ENCODE measurements around the gene TMA7B.

The TMA7B gene

GRCh38 chr22:40001800-40002577, 41.8 kb downstream of the TMA7B start:
- DNase-seq (ENCODE audit: low read depth in 2 of 2) = no peak

GRCh38 chr22:40002935-40003715, 42.9 kb downstream of the TMA7B start:
- no peak for DNase-seq (ENCODE audit: low read depth in 2 of 2)

- DNase-seq (ENCODE audit: low read depth in 2 of 2) = no peak
Observed at GRCh38 chr22:40004836-40005235, 44.6 kb downstream of the TMA7B start.

DNA sequence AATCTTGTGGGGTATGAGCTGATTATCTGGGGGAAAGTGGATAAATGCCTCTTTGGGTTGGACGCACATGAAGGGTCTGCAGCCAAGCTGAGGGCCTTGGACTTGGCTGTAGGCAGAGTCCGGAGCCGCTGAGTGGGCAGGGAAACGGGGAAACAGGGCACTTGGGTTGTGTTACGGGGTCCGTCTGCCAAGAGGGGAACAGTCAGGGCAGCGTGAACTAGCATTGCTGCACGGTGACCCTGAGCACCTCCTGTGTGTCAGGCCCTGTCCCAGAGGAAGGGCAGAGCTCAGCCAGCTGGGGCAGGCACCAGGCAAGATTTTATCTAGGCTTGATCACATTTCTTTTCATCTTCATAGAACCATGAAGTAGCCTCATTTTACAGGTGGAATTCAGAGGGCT, 46.4 kb downstream of the TMA7B start:
- no peak for DNase-seq (ENCODE audit: low read depth in 2 of 2)

- no peak for DNase-seq (ENCODE audit: low read depth in 2 of 2)
Observed at GRCh38 chr22:40007853-40008710, 47.9 kb downstream of the TMA7B start.

DNA sequence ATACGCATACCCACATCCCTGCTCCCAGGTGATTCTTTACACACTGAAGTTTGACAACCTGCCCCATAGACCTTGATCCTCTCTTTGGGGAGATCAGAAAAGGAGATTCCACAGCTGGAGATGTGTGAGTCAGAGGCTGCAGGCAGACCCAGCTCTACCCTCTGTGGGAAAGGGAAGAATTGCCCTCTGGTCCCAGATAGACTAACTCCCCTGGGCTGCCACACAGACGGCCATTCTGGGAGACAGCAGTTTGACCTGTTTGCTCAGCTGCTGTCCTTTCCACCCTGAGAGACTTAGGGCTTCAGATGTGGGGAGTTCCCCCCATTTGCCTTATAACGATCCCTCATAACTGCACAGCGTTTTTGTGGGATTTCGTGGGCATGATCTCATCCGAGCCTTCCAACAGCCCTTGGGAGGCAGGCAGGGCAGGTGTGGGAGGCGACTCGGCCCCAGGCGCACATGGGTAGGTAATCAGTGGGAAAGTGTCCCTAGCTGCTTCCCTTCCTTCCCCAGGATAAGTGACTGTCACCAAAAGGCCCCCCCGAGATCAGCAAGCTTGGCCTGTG, 48.6 kb downstream of the TMA7B start:
- no peak for DNase-seq (ENCODE audit: low read depth in 2 of 2)

- DNase-seq (ENCODE audit: low read depth in 2 of 2) = no peak
Observed at GRCh38 chr22:40009292-40009774, 49.1 kb downstream of the TMA7B start.

- DNase-seq (ENCODE audit: low read depth in 2 of 2) = no peak
Observed at GRCh38 chr22:40009951-40010671, 49.9 kb downstream of the TMA7B start.

- DNase-seq (ENCODE audit: low read depth in 2 of 2) = no peak
Observed at GRCh38 chr22:40010746-40011145, 50.5 kb downstream of the TMA7B start.
